CD4-positive, alpha-beta T cell treated with Interleukin-10 for 1 hour (primary cell): ENCODE results near the gene BICDL2.
"Not testable (repeated sequence)": the region's sequence is repeated elsewhere in the genome, so short reads cannot be mapped to it uniquely, and the experiment has no call there.

Experiments
- DNase-seq: peaks from one replicate; pipeline ENCODE4 v3.0.0-alpha.2; 2020

The BICDL2 gene, protein sequence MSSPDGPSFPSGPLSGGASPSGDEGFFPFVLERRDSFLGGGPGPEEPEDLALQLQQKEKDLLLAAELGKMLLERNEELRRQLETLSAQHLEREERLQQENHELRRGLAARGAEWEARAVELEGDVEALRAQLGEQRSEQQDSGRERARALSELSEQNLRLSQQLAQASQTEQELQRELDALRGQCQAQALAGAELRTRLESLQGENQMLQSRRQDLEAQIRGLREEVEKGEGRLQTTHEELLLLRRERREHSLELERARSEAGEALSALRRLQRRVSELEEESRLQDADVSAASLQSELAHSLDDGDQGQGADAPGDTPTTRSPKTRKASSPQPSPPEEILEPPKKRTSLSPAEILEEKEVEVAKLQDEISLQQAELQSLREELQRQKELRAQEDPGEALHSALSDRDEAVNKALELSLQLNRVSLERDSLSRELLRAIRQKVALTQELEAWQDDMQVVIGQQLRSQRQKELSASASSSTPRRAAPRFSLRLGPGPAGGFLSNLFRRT

DNA sequence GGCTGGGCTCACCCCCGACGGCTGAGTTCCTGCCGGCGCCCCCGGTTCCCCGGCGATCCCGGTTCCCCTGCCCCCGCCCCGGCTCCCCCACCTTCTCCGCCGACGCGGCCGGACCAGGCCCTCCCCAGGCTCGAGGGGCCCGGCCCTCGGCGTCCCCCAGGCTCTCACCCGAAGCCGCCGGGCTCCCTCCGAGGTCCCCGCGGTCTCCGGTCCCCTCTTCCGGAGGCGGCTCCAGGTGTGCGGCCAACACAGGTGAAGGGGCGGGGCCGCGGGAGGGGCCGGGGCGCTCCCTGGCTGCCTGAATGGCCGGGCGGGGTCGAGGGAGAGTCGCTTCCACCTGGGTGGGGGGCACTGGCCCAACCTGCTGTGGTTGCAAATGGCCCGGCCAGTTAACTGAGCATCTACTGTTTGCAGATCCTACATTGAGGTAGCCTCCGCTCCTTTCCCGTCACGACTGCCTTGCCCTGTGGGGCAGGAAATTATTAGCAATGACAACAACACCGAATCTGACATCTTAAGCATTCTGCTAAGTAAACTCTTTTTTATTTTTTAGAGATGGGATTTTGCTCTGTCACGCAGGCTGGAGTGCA lies at the start of gene BICDL2:
TSS of gene BICDL2 (minus strand) at position 219 of the 590 bp plus-strand sequence. CDS start 1,448 bp downstream, outside the sequence.
- no peak for DNase-seq

DNA sequence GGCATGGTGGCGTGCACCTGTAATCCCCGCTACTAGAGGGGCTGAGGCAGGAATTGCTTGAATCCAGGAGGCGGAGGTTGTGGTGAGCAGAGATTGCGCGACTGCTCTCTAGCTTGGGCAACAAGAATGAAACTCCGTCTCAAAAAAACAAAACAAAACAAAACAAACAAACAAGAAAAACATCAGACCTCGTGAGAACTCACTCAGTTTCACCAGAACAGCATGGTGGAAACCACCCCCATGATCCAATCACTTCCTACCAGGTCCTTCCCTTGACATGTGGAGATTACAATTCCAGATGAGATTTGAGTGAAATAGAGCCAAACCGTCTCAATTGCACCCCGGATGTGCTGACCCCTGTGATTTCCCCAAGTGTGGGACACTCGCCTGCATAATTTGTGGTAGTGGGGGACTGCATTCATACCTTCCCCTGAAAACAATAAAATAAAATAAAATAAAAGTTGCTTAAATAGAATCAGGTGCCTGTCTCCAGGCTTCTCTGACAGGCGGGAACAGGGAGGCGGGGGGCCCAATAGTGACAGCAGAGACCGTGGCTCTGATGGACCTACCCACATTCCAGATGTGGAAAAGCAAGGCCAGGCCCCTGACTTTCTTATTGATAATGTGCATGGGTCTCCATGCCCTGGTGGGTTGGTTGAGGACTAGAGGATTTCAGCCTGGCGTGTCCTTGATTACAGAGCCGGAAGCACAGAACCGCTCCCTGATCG lies 49.3 kb upstream of the BICDL2 start:
- DNase-seq, result no peak

DNA sequence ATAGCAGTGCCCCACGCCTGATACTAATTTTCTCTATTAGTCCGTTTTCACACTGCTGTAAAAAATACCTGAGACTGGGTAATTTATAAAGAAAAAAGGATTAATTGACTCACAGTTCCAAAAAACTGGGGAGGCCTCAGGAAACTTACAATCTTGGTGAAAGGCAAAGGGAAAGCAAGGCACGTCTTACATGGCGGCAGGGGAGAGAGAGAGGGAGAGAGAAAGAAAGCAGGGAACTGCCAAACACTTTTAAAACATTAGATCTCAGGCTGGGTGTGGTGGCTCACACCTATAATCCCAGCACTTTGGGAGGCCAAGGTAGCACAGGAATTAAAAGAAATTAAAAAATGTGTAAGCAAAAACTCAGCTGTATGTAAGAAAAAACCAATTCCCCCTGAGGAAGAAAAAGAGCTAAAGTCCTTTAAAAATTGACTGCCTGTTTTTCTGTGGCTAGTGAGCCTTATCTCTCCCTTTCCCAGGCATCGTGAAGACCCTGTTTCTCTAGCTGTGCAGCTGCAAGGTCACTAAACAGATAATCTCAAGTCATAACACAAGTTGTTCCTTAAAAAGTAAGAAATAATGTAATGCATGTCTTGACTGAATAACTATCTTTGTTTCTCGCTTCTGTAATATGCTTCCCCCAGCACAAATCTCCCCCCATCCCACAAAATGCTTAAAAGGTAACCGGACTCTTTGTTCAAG lies 48.4 kb upstream of the BICDL2 start:
- no peak for DNase-seq

DNA sequence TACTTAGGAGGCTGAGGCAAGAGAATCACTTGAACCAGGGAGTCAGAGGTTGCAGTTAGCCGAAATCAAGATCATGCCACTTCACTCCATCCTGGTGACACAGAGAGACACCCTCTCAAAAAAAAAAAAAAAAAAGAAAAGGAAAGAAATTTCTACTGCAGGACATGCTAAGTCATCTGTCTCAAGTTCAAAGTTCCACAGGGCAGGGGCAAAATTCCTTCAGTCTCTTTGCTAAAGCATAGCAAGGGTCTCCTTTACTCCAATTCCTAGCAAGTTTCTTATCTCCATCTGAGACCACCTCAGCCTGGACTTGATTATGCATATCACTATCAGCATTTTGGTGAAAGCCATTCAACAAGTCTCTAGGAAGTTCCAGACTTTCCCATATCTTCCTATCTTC lies 47.7 kb upstream of the BICDL2 start:
- DNase-seq, result no peak

DNA sequence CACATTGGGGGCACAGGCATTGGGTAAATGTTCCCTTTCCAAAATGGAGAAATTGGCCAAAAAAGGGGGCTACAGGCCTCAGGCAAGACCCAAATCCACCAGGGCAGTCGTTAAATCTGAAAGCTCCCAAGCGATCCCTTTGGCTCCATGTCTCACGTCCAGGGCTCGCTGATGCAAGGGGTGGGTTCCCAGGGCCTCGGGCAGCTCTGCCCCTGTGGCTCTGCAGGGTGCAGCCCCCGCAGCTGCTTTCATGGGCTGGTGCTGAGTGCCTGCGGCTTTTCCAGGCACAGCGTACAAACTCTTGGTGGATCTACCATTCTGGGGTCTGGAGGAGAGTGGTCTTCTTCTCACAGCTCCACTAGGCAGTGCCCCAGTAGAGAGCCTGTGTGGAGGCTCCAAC lies 46.7 kb upstream of the BICDL2 start:
- DNase-seq, result not testable (repeated sequence)

DNA sequence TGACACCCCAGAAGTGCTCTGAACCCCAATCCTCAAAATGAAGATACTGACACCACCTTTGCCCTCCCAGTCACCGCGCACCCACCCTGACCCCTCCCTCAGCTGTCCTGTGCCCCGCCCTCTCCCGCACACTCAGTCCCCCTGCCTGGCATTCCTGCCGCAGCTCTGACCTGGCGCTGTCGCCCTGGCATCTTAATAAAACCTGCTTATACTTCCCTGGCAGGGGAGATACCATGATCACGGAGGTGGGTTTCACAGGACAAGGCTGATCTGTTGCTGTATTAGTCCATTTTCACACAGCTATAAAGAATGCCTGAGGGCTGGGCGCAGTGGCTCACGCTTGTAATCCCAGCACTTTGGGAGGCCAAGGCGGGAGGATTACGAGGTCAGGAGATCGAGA lies 45.2 kb upstream of the BICDL2 start:
- not testable (repeated sequence) for DNase-seq

DNA sequence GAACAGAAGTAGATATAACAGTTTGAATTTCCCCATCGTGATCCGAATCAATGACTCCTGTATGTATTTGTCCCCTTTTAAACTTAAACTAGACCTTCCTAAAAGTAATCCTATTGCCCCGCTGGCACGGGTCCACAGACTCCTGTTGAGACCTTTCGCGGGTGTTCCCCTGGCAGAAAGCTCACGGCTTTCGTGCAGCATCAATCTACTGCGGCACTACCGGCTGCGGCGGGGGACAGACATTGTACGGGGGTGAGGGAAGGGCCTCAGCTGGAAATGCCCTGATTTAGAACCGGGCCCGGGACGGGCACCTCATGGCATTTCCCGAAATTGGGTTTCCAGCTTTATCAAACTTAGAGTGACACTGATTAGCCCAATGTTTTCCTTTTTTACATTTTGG lies 43.3 kb upstream of the BICDL2 start:
- no peak for DNase-seq

DNA sequence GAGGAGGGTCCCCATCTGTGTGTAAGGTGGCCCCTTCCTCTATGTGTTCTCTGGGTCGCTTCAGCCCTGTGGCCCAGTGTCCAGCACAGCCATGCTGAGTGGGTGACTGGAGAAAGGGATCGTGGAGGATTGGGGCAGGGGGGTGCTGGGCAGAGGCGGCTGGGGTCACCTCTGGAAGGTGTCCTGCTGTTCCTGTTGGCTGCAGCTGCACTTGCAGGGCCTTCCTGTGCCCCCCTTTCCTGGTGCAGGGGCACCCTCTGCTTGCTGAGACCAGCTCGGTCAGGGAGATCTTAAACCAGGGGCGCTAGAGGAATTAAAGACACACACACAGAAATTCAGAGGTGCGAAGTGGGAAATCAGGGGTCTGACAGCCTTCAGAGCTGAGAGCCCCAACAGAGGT lies 39.8 kb upstream of the BICDL2 start:
- no peak for DNase-seq

DNA sequence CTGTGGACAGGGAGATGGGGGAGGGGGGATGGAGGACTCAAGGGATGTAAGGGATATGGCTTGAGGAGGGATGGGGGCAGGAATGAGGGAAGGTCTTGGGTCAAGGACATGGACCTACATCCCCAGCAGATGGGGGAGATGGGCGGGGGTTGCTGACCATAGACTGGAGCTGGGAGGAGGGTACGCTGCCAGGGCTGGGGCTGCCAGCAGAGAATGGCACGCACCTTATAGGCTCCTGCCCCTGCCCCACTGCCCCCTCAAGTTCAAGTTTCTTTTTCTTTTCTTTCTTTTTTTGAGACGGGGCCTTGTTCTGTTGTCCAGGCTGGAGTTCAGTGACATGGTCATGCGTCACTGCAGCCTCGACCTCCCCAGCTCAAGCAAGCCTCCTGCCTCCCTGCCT lies 39.2 kb upstream of the BICDL2 start:
- DNase-seq, result not testable (repeated sequence)

DNA sequence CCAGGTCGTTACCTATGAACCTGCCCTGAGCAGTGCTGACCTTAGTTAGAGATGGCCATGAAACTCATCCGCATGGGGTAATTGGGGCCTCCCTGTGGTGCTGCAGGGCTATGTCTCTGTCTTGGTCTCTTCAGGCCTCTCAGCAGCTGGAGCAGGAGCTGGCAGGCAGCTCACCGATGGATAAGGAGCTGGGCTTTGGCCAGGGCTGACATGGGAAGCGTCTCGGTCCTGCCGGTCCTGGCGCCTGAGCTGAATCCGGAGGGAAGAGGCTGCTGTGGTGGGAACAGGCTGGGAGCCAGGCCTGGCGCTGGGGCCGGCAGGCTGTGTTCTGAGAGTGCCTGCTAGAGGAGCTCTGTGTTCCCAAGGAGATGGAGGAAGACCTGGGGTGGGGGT lies 38.8 kb upstream of the BICDL2 start:
- peak; percentile 38 for DNase-seq

DNA sequence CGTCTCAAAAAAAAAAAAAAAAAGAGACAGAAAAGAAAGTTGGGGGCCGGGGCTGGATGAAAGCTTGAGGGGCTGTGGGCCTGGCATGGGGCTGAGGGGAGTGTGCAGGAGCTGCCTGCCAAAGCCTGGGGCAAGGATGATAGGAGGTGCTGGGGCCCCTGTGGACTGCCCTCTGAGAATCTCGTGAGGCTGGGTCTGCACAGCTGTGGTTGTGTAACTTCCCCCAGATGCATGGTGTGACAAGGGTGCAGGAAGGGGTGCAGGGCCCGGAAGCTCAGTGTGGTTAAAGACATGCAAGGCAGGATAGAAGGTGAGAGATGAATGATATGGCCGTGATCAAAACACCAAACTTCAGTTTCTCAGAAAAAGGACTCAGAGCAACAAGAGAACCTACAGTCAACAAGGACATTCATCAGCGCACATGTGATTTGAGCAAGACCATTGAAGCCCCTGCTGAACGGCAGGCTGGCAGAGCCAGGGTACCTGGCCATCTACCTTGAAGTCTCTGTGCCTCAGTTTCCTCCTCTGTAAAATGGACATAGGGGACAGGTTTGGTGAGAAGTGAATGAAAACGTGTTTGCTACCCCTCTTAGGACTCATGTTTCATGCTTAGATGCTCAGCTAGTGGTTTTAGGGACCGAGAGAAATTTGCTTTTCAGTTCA lies 38.2 kb upstream of the BICDL2 start:
- DNase-seq, result peak; percentile 89

DNA sequence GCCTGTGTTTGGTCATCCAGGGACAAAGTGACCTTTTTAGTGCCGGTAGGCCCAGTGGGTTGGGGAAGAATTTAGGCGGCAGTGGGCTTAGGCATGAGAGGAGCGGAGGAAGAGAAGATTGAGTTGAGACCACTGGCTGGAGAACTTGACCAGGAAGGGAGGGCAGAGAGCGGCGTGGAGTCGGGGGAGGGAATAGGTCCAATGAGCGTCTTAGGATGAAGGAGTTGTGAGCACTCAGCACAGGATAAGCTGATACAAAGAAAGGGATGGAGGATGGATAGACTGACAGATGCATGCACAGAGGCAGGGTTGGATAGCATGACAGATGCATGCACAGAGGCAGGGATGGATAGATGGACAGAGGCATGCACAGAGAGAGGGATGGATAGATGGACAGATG lies 36.7 kb upstream of the BICDL2 start:
- DNase-seq, result no peak

DNA sequence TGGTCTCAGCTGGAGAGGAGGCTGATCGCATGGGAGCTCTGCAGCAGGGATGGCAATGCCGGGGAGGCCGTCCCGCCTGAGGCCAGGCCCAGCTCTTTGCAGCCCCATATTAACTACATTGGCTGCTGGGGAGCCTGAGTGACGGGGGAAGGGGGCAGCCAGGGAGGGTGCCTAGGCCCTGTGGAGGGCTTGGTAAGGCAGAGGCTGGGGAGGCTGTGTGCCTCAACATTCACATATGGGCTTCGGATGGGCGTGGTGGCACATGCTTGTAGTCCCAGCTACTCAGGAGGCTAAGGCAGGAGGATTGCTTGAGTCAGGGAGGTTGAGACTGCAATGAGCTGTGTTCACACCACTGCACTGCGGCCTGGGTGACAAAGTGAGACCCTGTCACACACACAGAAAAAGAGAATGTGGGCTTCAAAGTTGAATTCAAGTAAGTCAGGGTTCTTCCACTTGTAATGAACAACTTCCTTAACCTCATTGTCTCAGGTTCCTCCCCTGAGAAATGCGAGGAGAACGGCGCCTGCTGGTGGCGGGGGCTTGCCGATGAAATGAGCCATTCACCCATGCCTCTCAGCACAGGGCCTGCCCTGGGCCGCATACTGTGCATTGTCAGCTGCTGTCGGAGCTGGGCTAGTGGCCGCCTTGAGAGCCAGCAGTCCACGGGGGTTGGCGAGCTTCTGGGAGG lies 36.0 kb upstream of the BICDL2 start:
- peak; percentile 64 for DNase-seq

DNA sequence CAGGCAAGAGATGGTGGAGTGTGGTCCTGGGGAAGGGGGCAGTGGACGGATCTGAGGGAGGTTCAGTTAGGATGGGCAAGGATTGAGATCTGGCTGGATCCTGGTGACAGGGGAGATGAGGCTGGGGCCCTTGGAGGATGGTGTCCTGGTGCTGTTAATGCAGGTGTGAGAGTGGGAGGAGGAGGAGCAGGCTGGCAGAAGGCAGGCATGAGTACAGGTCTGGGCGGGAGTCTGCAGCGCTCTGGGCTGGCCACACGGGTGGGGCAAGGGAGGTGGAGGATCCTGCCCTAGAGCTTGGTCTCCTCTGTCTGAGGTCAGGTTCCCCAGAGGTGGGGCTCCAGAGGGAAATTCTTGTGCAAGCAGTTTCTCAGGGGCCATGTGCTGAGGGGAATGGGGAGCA lies 35.4 kb upstream of the BICDL2 start:
- peak; percentile 60 for DNase-seq

DNA sequence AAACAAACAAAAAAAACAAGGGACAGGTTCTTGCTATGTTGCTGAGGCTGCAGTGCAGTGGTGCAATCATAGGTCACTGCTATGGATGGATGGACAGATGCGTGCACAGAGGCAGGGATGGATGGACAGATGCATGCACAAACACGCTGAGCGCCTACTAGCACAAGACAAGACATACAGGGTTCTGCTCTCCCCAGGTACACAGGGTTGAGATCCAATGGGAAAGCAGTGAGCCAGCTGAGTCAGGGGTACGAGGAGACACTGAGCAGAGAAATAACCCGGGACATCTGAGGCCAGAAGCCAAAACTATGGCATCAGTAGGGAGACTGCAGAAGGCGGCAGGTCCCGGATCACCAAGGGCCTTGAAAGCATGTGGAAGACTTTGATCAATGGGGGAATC lies 34.9 kb upstream of the BICDL2 start:
- peak; percentile 47 for DNase-seq

DNA sequence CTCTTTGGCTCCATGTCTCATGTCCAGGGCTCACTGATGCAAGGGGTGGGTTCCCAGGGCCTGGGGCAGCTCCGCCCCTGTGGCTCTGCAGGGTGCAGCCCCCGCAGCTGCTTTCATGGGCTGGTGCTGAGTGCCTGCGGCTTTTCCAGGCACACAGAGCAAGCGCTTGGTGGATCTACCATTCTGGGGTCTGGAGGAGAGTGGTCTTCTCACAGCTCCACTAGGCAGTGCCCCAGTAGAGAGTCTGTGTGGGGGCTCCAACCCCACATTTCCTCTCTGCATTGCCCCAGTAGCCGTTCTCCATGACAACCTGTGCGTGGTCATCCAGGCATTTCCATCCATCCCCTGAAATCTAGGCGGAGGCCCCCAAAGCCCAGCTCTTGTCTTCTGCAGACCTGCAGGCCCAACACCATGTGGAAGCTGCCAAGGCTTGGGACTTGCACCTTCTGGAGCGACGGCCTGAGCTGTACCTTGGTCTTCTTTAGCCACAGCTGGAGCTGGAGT lies 33.9 kb upstream of the BICDL2 start:
- peak; percentile 55 for DNase-seq

DNA sequence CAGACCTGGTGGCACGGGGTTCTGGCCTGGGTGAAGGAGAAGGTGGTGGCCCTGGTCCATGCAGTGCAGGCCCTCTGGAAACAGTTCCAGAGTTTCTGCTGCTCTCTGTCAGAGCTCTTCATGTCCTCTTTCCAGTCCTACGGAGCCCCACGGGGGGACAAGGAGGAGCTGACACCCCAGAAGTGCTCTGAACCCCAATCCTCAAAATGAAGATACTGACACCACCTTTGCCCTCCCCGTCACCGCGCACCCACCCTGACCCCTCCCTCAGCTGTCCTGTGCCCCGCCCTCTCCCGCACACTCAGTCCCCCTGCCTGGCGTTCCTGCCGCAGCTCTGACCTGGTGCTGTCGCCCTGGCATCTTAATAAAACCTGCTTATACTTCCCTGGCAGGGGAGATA lies 32.4 kb upstream of the BICDL2 start:
- not testable (repeated sequence) for DNase-seq

DNA sequence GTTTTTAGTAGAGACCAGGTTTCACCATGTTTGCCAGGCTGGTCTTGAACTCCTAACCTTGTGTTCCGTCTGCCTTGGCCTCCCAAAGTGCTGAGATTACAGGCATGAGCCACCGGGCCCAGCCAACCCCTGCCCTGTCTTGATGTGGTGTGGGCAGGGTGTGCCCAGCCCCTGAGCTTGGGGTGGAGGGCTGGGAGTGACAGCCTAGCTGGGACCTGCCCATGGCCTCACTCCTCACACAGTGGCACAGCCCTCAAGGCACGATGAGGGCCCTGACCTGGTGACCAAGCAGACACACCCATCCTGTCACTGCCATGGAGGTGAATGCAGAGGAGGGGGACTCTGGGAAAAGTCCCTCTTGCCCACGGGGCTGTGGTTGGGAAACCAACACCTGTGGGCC lies 31.7 kb upstream of the BICDL2 start:
- DNase-seq, result peak; percentile 52

DNA sequence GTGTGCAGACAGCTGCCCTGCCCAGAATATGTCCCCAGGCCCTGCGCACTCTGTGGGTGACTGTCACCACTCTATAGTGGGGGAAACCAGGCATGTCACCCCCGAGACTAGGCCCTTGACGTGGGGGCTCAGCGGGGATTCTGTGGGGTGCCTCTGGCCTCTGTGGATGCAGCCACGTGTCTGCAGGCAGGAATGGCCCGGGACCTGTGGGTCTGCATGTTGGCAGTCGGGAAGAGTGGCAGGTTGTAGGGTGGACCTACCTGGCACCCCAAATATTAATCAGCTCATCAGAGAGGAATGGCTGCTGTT lies 29.6 kb upstream of the BICDL2 start:
- no peak for DNase-seq

DNA sequence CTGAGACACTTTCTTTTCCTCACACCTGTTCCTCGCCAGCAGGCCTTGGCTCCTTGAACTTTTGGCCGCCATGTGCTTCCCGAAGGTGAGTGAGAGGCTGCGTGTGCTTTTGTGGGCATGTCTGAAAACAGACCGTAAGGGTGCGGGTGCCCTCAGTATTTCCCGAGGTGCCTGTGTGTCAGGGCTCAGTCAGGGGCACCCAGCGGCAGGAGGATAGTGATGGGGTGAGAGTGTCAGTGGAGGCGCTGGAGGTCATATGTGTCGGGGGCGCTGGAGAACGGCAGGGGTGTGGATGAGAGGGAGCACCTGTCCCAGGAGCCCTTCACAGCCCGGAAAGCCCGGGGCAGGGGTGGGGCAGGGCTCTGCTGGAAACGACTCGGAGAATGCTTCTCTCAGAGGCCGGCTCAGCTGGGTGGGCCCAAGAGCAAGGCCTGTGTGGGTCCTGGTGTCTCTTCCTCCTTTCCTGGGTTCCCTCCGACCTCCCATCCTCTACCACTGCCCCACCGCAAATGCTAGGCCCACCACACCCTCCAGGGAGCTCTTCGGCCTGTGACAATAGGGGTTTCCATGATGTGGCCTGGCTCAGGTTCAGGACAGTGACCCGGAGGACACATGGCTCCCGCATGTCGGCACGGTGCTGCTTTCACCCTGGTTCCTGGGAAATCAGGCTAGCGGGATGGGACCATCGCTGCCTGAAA lies 29.1 kb upstream of the BICDL2 start:
- no peak for DNase-seq

DNA sequence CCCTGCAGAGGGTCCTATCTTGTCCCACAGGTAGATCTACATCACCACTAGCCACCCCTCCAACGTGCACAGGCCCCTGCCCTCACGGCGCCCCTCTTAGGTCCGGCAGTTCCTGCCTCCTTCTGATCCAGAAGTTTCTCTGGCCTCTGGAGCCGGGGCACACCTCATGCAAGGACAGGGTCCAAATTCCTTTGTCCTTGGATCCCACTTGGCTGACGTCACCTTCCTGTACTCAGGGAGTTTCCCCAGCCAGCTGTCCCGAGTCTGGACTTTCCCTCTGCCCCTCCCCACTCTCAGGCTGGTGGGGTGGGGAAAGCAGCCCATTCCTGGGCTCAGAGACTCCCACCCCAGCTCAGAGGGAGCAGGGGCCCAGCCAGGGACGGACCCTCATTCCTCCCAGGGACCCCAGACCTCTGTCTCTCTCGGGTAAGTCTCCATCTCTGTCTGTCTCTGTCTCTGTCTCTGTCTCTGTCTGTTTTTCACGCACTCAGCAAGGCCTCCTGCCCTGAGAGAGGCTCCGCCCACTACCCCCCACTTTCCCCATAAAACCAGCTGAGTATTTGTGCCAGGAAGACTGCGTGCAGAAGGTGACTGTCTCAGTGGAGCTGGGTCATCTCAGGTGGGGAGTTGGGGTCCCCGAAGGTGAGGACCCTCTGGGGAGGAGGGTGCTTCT lies 28.5 kb upstream of the BICDL2 start, which contains the start of gene IL32:
TSS of gene IL32 (plus strand) at position 572 of the 673 bp plus-strand sequence. CDS start 172 bp downstream, outside the sequence.
- peak; percentile 89 for DNase-seq
